Activated T-cell treated with anti-CD3 and anti-CD28 coated beads, Interleukin-2, amount 50 U/mL, for 24 hours (primary cell): Measurements from ENCODE around the gene GLI3.

Experiments used
- DNase-seq: peaks from one replicate; pipeline ENCODE4 v3.0.0-alpha.2; 2020
- H3K27ac Mint-ChIP-seq: 2 replicates; pipeline ENCODE4 v1.8.0; 2020; ENCODE audit warnings: mild to moderate bottlenecking, mixed read lengths
- H3K27me3 Mint-ChIP-seq: 2 replicates; pipeline ENCODE4 v1.8.0; 2020; ENCODE audit warnings: mixed read lengths
- H3K36me3 Mint-ChIP-seq: 2 replicates; pipeline ENCODE4 v1.8.0; 2020; ENCODE audit warnings: low read depth, mixed read lengths
- H3K4me1 Mint-ChIP-seq: 2 replicates; pipeline ENCODE4 v1.8.0; 2020; ENCODE audit warnings: low read depth, mixed read lengths
- H3K4me3 Mint-ChIP-seq: 2 replicates; pipeline ENCODE4 v1.8.0; 2020; ENCODE audit warnings: mild to moderate bottlenecking, moderate library complexity, mixed read lengths
- H3K9me3 Mint-ChIP-seq: 2 replicates; pipeline ENCODE4 v1.8.0; 2020; ENCODE audit warnings: mixed read lengths

Gene GLI3

DNA sequence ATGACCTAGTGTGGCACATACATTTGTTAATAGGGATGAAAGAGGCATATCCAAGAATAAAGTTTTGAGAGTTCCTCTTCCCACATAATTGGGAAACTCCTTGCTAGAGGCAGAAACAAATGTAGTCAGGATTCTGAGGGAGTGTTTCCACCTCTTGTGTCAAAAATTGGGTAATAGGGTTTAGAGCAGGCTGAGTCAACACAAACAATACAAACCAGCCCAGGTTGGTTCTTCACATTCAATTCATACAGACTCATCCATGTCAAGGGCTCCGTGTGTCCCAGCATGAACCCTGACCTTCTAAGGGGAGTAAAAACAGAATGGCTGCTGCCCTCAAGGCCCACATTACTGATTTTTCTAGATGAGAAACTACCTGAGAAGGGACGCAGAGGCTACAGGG is 75.3 kb downstream of the GLI3 start:
- H3K4me3 Mint-ChIP-seq: no peak overlapping the region
- H3K36me3 Mint-ChIP-seq: no peaks in the 10 kb centered on the region
- no peak for DNase-seq

DNA sequence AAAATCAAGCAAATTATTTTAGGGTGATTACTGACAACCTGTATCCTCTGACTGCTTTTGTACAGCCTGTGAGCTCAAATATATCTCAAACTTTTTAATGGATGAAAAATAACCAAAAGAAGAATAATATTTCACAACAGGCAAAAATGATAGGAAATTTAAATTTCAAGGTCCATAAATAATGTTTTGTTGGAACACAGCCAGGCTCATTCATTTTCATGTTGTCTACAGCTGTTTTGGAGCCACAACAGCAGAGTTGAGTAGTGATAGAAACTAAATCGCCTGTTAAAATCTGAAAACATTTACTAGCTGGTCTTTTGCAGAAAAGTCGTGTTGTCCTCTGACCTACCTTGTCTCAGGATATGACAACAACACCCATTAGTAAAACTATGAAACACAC is 75.9 kb downstream of the GLI3 start:
- Mint-ChIP-seq H3K27ac (no peak overlapping the region), H3K9me3 (no peaks in the 10 kb centered on the region)
- DNase-seq: no peak

More for the DNA sequence above, 75.3 kb downstream of the GLI3 start:
- no peak overlapping the region for H3K27ac Mint-ChIP-seq
- H3K9me3 Mint-ChIP-seq: no peaks in the 10 kb centered on the region
- no peaks in the 10 kb centered on the region for H3K4me1 Mint-ChIP-seq
- no peaks in the 10 kb centered on the region for H3K27me3 Mint-ChIP-seq

DNA sequence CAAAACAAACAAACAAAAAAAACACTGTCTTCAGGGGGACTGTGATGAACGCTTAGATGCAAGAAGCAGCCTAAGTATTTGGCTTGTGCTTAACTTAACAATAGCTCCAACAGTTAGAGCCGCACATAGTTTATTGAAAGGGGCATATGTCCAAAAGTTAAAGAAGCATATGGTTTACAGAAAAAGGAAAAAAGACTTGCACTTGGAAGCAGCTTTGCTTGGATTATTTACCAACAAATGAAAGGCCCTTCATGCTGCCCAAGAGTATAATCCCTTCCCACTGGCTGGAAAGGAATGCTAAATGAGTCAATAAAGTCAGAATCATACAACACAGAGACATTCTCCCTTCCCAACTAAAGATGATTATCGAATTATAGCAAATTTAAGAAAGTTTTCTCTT is 77.9 kb downstream of the GLI3 start:
- H3K36me3 Mint-ChIP-seq: no peaks in the 10 kb centered on the region
- no peak for DNase-seq
- H3K27ac Mint-ChIP-seq: no peak overlapping the region
- no peaks in the 10 kb centered on the region for H3K4me1 Mint-ChIP-seq
- H3K27me3 Mint-ChIP-seq: no peaks in the 10 kb centered on the region
- H3K4me3 Mint-ChIP-seq: no peak overlapping the region
- no peaks in the 10 kb centered on the region for H3K9me3 Mint-ChIP-seq

More for the DNA sequence above, 75.9 kb downstream of the GLI3 start:
- Mint-ChIP-seq H3K36me3 (no peaks in the 10 kb centered on the region), H3K4me3 (no peak overlapping the region), H3K4me1 (no peaks in the 10 kb centered on the region), H3K27me3 (no peaks in the 10 kb centered on the region)

- Mint-ChIP-seq H3K4me1 (no peaks in the 10 kb centered on the region), H3K27ac (no peak overlapping the region), H3K4me3 (no peak overlapping the region), H3K9me3 (no peaks in the 10 kb centered on the region), H3K27me3 (no peaks in the 10 kb centered on the region), H3K36me3 (no peaks in the 10 kb centered on the region)
- no peak for DNase-seq
These were observed 79.9 kb downstream of the GLI3 start for GRCh38 chr7:42156967-42157721.

DNA sequence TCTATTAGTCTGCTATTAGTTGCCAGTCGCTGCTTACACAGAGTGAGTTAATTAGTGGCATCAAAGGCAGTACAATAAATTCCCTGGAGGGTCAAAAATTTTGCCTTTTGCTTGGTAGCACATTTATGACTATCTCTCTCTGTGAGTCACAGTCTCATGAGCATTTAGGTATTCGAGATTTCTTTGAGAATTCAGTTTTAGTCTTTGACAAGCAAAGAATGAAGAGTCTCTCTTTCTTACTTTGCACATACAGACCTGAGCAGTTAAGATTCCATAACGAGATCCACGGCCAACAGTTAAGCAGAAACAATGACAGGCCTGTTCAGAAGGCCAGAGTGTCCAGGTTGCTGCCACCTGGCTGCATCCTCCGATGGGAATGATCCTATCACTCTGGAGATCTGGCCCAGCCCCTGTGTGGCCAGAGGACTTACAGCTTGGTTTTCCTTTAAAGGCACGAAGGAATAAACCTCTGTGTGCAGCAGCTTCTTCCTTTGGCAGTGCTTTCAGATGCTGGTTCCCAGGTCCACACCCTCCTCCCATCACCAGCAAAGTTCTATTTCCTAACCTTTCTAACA is 80.6 kb downstream of the GLI3 start:
- no peak overlapping the region for H3K4me3 Mint-ChIP-seq
- no peaks in the 10 kb centered on the region for H3K9me3 Mint-ChIP-seq
- DNase-seq: no peak
- H3K4me1 Mint-ChIP-seq: no peaks in the 10 kb centered on the region
- H3K36me3 Mint-ChIP-seq: no peaks in the 10 kb centered on the region
- H3K27ac Mint-ChIP-seq: no peak overlapping the region
- H3K27me3 Mint-ChIP-seq: no peaks in the 10 kb centered on the region

GRCh38 chr7:42155584-42156290 is 81.3 kb downstream of the GLI3 start:
- no peaks in the 10 kb centered on the region for H3K9me3 Mint-ChIP-seq
- H3K36me3 Mint-ChIP-seq: no peaks in the 10 kb centered on the region
- DNase-seq: no peak
- no peaks in the 10 kb centered on the region for H3K4me1 Mint-ChIP-seq
- H3K4me3 Mint-ChIP-seq: no peak overlapping the region
- no peaks in the 10 kb centered on the region for H3K27me3 Mint-ChIP-seq
- no peak overlapping the region for H3K27ac Mint-ChIP-seq

- no peaks in the 10 kb centered on the region for H3K36me3 Mint-ChIP-seq
- H3K27ac Mint-ChIP-seq: no peak overlapping the region
- DNase-seq: no peak
- H3K27me3 Mint-ChIP-seq: peaks cover under 1% of the 10 kb centered on the region
- H3K4me3 Mint-ChIP-seq: no peak overlapping the region
- H3K4me1 Mint-ChIP-seq: no peaks in the 10 kb centered on the region
- H3K9me3 Mint-ChIP-seq: no peaks in the 10 kb centered on the region
These were observed 82.8 kb downstream of the GLI3 start for GRCh38 chr7:42154173-42154572.

DNA sequence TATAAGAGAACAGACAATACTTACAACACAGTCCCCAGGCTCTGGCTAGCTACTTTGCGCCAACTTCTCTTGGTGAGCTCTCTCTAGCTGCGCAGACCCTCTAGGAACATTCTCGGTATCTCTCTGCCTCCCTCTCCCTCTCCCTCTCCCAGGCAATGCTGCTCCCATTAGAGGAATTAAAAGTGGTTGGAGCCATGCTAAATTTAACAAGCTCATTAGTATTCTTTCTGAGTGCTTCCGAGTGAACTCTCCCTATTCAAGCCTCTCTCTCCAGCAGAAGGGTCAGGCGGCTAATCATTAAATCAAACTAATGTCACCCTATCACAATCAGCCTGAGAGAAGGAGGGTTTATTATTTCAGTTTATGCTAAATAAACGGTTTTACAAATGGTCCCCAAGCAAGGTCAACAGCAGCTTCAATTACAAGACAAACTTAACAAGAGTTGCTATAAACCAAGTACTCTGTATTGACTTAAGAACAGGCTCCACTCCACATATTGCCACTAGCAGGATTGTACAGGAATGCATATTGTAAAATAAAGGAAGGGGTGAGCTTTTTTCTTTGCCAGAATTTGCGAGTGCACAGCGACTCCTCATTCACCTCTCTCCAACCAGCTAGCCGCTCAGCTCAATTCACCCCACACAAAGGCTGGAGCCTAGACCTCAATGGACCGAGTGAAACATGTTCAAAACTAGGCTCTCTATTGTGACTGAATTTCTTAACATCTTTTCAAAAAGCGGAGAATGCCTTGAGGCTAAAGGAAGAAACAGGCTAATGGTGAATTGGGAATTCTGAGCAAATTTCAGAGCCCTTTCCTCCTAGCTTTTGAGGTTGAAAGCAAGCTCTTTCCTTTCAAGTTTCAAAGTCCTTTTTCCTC is 84.4 kb downstream of the GLI3 start:
- Mint-ChIP-seq H3K9me3 (no peaks in the 10 kb centered on the region), H3K27ac (no peak overlapping the region), H3K27me3 (peaks cover 5% of the 10 kb centered on the region), H3K36me3 (no peaks in the 10 kb centered on the region), H3K4me3 (no peak overlapping the region), H3K4me1 (no peaks in the 10 kb centered on the region)
- DNase-seq: no peak

GRCh38 chr7:42151309-42151708 is 85.7 kb downstream of the GLI3 start:
- DNase-seq: no peak
- Mint-ChIP-seq H3K4me1 (no peaks in the 10 kb centered on the region), H3K36me3 (no peaks in the 10 kb centered on the region), H3K9me3 (no peaks in the 10 kb centered on the region), H3K27me3 (peaks cover 5% of the 10 kb centered on the region), H3K27ac (no peak overlapping the region), H3K4me3 (no peak overlapping the region)

- no peak overlapping the region for H3K4me3 Mint-ChIP-seq
- no peaks in the 10 kb centered on the region for H3K9me3 Mint-ChIP-seq
- DNase-seq: no peak
- H3K36me3 Mint-ChIP-seq: no peaks in the 10 kb centered on the region
- H3K27ac Mint-ChIP-seq: no peak overlapping the region
- H3K4me1 Mint-ChIP-seq: no peaks in the 10 kb centered on the region
- peaks cover 5% of the 10 kb centered on the region for H3K27me3 Mint-ChIP-seq
These were observed 91.5 kb downstream of the GLI3 start for GRCh38 chr7:42145539-42145938.

GRCh38 chr7:42144604-42145003 is 92.4 kb downstream of the GLI3 start:
- Mint-ChIP-seq H3K27me3 (peaks cover 7% of the 10 kb centered on the region), H3K4me3 (no peak overlapping the region), H3K4me1 (no peaks in the 10 kb centered on the region), H3K27ac (no peak overlapping the region), H3K36me3 (no peaks in the 10 kb centered on the region), H3K9me3 (no peaks in the 10 kb centered on the region)
- DNase-seq: no peak

GRCh38 chr7:42143711-42144600 is 93.1 kb downstream of the GLI3 start:
- H3K27me3 Mint-ChIP-seq: peaks cover 5% of the 10 kb centered on the region
- no peak overlapping the region for H3K4me3 Mint-ChIP-seq
- H3K4me1 Mint-ChIP-seq: no peaks in the 10 kb centered on the region
- H3K9me3 Mint-ChIP-seq: no peaks in the 10 kb centered on the region
- H3K27ac Mint-ChIP-seq: no peak overlapping the region
- H3K36me3 Mint-ChIP-seq: no peaks in the 10 kb centered on the region
- DNase-seq: no peak

GRCh38 chr7:42142089-42142488 is 94.9 kb downstream of the GLI3 start:
- Mint-ChIP-seq H3K27ac (no peak overlapping the region), H3K4me1 (no peaks in the 10 kb centered on the region), H3K27me3 (peaks cover 7% of the 10 kb centered on the region), H3K36me3 (no peaks in the 10 kb centered on the region), H3K9me3 (no peaks in the 10 kb centered on the region), H3K4me3 (no peak overlapping the region)
- DNase-seq: no peak

GRCh38 chr7:42139751-42140150 is 97.3 kb downstream of the GLI3 start:
- Mint-ChIP-seq H3K27me3 (peaks cover 7% of the 10 kb centered on the region), H3K4me3 (no peak overlapping the region), H3K27ac (no peak overlapping the region), H3K4me1 (no peaks in the 10 kb centered on the region), H3K36me3 (no peaks in the 10 kb centered on the region), H3K9me3 (no peaks in the 10 kb centered on the region)
- DNase-seq: no peak
